HepG2 (cell line): ENCODE data around the gene IDH3A. TPM values are rescaled to one million over a fixed set of nuclear protein-coding genes. Genes with fewer than 3 reads are reported as not detected.

Experiments used
- ATAC-seq: fragments of 200-7000 bp; cut with Tn5 transposase; 3 replicates; pipeline ENCODE4 v1.9.1; 2020; ENCODE audit warnings: mild to moderate bottlenecking, moderate library complexity
- BruUV-seq: library from RNA; stranded (reverse); fragments of 400-500 nt; replicated peaks from 2 replicates; lab custom pipeline; 2021; lab: Mats Ljungman, UMichigan
- CTCF ChIA-PET: fragments of 300-600 bp; formaldehyde crosslinking; extraction: SDS; loops from one replicate; lab custom pipeline; 2021; ENCODE audit warnings: low total read pairs, inconsistent platforms, low intra/inter-chr PET ratio; lab: Yijun Ruan, JAX
- POLR2A ChIA-PET: fragments of 350-600 bp; sonication (Branson Sonifier 250); formaldehyde crosslinking; loops from one replicate; lab custom pipeline; 2020; ENCODE audit warnings: antibody characterized with exemption, inconsistent platforms; lab: Yijun Ruan, JAX
- DNase-seq: peaks from one replicate; pipeline ENCODE4 v3.0.0-alpha.2; 2015; ENCODE audit warnings: low spot score
- FAIRE-seq: peaks from 3 replicates; lab custom pipeline; 2011; peaks lifted over from hg19 to GRCh38; lab: Jason Lieb, UNC
- H2AFZ ChIP-seq: one replicate; pipeline ENCODE4 v1.6.1; 2011; ENCODE audit warnings: low read length, inconsistent platforms
- H3K27ac ChIP-seq: fragments of 300-600 bp; 3 replicates; pipeline ENCODE4 v1.8.0; 2011; ENCODE audit warnings: mixed run types, mild to moderate bottlenecking, mixed read lengths, low read length, inconsistent platforms; ENCODE audit not compliant: insufficient read depth; ENCODE audit errors: extremely low read length
- H3K27me3 ChIP-seq, 2 experiments: fragments of 200-600 bp in 1 of 2; 2 replicates in 1 of 2; 3 replicates in 1 of 2; pipeline versions ENCODE4 v1.6.0 to v1.8.0; 2011; ENCODE audit warnings: low read length in 2 of 2, mild to moderate bottlenecking in 2 of 2, moderate library complexity in 2 of 2, inconsistent platforms in 1 of 2; ENCODE audit not compliant: insufficient read depth in 2 of 2, control insufficient read depth in 1 of 2
- H3K36me3 ChIP-seq, 2 experiments: fragments of 200-600 bp in 1 of 2; replicated peaks in 1 of 2; 2 replicates in 1 of 2; 3 replicates in 1 of 2; pipeline versions ENCODE4 v1.5.1 to v1.8.0; 2011; ENCODE audit warnings: low read length in 2 of 2, inconsistent platforms in 1 of 2; ENCODE audit not compliant: insufficient read depth in 2 of 2, control insufficient read depth in 1 of 2
- H3K4me1 ChIP-seq: 2 replicates; pipeline ENCODE4 v1.5.1; 2012; ENCODE audit warnings: low read length, inconsistent platforms; ENCODE audit not compliant: insufficient read depth
- H3K4me2 ChIP-seq: 2 replicates; pipeline ENCODE4 v1.6.0; 2011; ENCODE audit warnings: low read depth, low read length, inconsistent platforms
- H3K4me3 ChIP-seq, 3 experiments: fragments of 200-600 bp in 1 of 3; sonication (generic), shearing (Covaris generic) in 1 of 3; replicated peaks in 1 of 3; 2 replicates each; pipeline ENCODE4 v1.5.1; 2011 to 2016; ENCODE audit warnings: low read length in 3 of 3, inconsistent platforms in 2 of 3, low read depth in 2 of 3, mild to moderate bottlenecking in 2 of 3, control low read depth in 1 of 3, mixed read lengths in 1 of 3; ENCODE audit not compliant: insufficient read depth in 1 of 3
- H3K79me2 ChIP-seq: one replicate; pipeline ENCODE4 v1.6.1; 2011; ENCODE audit warnings: low read length, inconsistent platforms; ENCODE audit not compliant: insufficient read depth
- H3K9ac ChIP-seq: 2 replicates; pipeline ENCODE4 v1.6.0; 2011; ENCODE audit warnings: mild to moderate bottlenecking, low read depth, low read length, inconsistent platforms; ENCODE audit not compliant: insufficient read depth
- H3K9me3 ChIP-seq: 2 replicates; pipeline ENCODE4 v1.5.1; 2012; ENCODE audit warnings: mild to moderate bottlenecking, low read length
- H4K20me1 ChIP-seq: 2 replicates; pipeline ENCODE4 v1.6.0; 2011; ENCODE audit warnings: inconsistent platforms, mild to moderate bottlenecking, low read length, moderate library complexity; ENCODE audit not compliant: insufficient read depth
- FOXO1 ChIP-seq: sonication (generic); formaldehyde crosslinking; IDR thresholded peaks from 2 replicates; pipeline ENCODE4 v1.4.0; 2020; ENCODE audit warnings: missing genetic modification reagents
- NR2F2 ChIP-seq: IDR thresholded peaks from 2 replicates; pipeline ENCODE4 v1.6.1; 2012; ENCODE audit warnings: low read depth, inconsistent platforms, borderline replicate concordance
- PRPF4 ChIP-seq: fragments of 200-400 bp; formaldehyde crosslinking; IDR thresholded peaks from 2 replicates; pipeline ENCODE4 v1.6.1; 2016; ENCODE audit warnings: low read length, low read depth; ENCODE audit not compliant: poor library complexity, severe bottlenecking
- TMF1 ChIP-seq: sonication (generic); formaldehyde crosslinking; IDR thresholded peaks from 2 replicates; pipeline ENCODE4 v1.8.1; 2022; ENCODE audit warnings: low read depth, missing genetic modification reagents
- ZBTB33 ChIP-seq: sonication (generic); formaldehyde crosslinking; IDR thresholded peaks from 2 replicates; pipeline ENCODE4 v1.4.0; 2020; ENCODE audit warnings: missing genetic modification reagents
- ZNF574 ChIP-seq: sonication (generic); formaldehyde crosslinking; IDR thresholded peaks from 2 replicates; pipeline ENCODE4 v1.4.0; 2020; ENCODE audit warnings: missing genetic modification reagents
- ZNF720 ChIP-seq: sonication (generic); formaldehyde crosslinking; IDR thresholded peaks from 2 replicates; pipeline ENCODE4 v1.4.0; 2020; ENCODE audit warnings: missing genetic modification reagents
- ZNF878 ChIP-seq: sonication (generic); formaldehyde crosslinking; IDR thresholded peaks from 2 replicates; pipeline ENCODE4 v1.8.1; 2023; ENCODE audit warnings: mild to moderate bottlenecking, missing genetic modification reagents, moderate library complexity
- WGBS: methylation state at CpG from one replicate; pipeline ENCODE4 v1.1.6; 2017; ENCODE audit warnings: low lambda C conversion rate; 5-methylcytosine and 5-hydroxymethylcytosine counted together
- in situ Hi-C: cut with HindIII; loops from 2 replicates; pipeline ENCODE4 v1.10.0; 2017; ENCODE audit warnings: low pct_unique_long_range_greater_than_20kb; ENCODE audit not compliant: extremely low pct_ligation_motif_present
- intact Hi-C: fragments of 100-400 bp; cut with micrococcal nuclease; formaldehyde crosslinking; loops from one replicate; pipeline ENCODE4 v1.10.0; 2022; ENCODE audit not compliant: unreplicated experiment
- polyA plus RNA-seq, 8 experiments: library from polyadenylated mRNA; depleted of rRNA in 3 of 8; stranded (reverse) in 7 of 8; unstranded in 1 of 8; fragments of >200 nt; fragmentation: Illumina TruSeq in 4 of 8; extraction: Trizol in 4 of 8; gene quantifications; 2 replicates each; pipeline versions ENCODE4 v1.2.1 to v1.2.3, GENCODE V29; 2011 to 2016; ENCODE audit warnings: low read depth in 4 of 8, missing spikeins in 1 of 8, mixed read lengths in 1 of 8; ENCODE audit not compliant: insufficient read depth in 1 of 8
- total RNA-seq, 5 experiments: library from RNA; depleted of rRNA; stranded (reverse); fragments of >200 nt; fragmentation: Illumina TruSeq; extraction: Trizol; gene quantifications; 2 replicates each; pipeline ENCODE4 v1.2.3, GENCODE V29; 2016; ENCODE audit warnings: low read depth in 1 of 5
- TF ChIP-seq, protein P1 (sequence below): sonication (generic); formaldehyde crosslinking; conservative IDR thresholded peaks from 2 replicates; pipeline ENCODE4 v1.4.0; 2020; ENCODE audit warnings: missing genetic modification reagents

The IDH3A gene
- total and polyA plus RNA-seq, 2 of the 13 experiments (the other 11 are each of a cell fraction or from before 2014, with no cell fraction given), result 40.7 to 50.7 TPM

- H3K27ac ChIP-seq, result no peak overlapping the region
- peaks cover 6% of the 10 kb centered on the region for H3K79me2 ChIP-seq
- BruUV-seq, result no TSS peak
- no peak for DNase-seq
- no peak overlapping the region for H3K9ac ChIP-seq
- POLR2A ChIA-PET, result no interaction called here
- no peaks in the 10 kb centered on the region for H3K9me3 ChIP-seq
- in situ Hi-C loops, result no loop called here
- 51% methylated on average over 2 of the region's 2 CpGs for WGBS
- no peaks in the 10 kb centered on the region for H3K4me1 ChIP-seq
- no peak overlapping the region for H2AFZ ChIP-seq
- TF ChIP-seq ZBTB33 (CRISPR knock-in tag) (no peak), ZNF878 (CRISPR knock-in tag) (no peak), TMF1 (CRISPR knock-in tag) (no peak)
- TF ChIP-seq, protein P1, sequence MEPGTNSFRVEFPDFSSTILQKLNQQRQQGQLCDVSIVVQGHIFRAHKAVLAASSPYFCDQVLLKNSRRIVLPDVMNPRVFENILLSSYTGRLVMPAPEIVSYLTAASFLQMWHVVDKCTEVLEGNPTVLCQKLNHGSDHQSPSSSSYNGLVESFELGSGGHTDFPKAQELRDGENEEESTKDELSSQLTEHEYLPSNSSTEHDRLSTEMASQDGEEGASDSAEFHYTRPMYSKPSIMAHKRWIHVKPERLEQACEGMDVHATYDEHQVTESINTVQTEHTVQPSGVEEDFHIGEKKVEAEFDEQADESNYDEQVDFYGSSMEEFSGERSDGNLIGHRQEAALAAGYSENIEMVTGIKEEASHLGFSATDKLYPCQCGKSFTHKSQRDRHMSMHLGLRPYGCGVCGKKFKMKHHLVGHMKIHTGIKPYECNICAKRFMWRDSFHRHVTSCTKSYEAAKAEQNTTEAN, result no peak
- TF ChIP-seq, all 625 proteins: peak for 0
- FAIRE-seq (no peak), ATAC-seq (no peak)
- Histone ChIP-seq H3K4me2 (no peak overlapping the region), H3K36me3 (peaks cover 6 to 33% of the 10 kb centered on the region in 2 experiments), H3K27me3 (no peaks in the 10 kb centered on the region), H4K20me1 (no peaks in the 10 kb centered on the region), H3K4me3 (no peak overlapping the region)
- intact Hi-C loops, result no loop called here
- CTCF ChIA-PET, result no interaction called here
These were observed 8.0 kb downstream of the IDH3A start for GRCh38 chr15:78157203-78157602.

GRCh38 chr15:78159395-78159794 lies 10.2 kb downstream of the IDH3A start:
- Histone ChIP-seq H4K20me1 (no peaks in the 10 kb centered on the region), H3K27ac (no peak overlapping the region), H3K9ac (no peak overlapping the region), H3K79me2 (no peaks in the 10 kb centered on the region), H3K4me1 (no peaks in the 10 kb centered on the region), H3K4me3 (no peak overlapping the region), H3K36me3 (peaks cover 6 to 44% of the 10 kb centered on the region in 2 experiments), H3K27me3 (no peaks in the 10 kb centered on the region), H2AFZ (no peak overlapping the region), H3K4me2 (no peak overlapping the region), H3K9me3 (no peaks in the 10 kb centered on the region)
- 100% methylated on average over 3 of the region's 3 CpGs for WGBS
- ATAC-seq, result no peak
- CTCF ChIA-PET, result no interaction called here
- FAIRE-seq, result no peak
- DNase-seq, result no peak
- in situ Hi-C loops, result no loop called here
- no TSS peak for BruUV-seq
- intact Hi-C loops, result no loop called here
- POLR2A ChIA-PET, result no interaction called here
- TF ChIP-seq FOXO1 (CRISPR knock-in tag), result no peak
- TF ChIP-seq ZNF720 (CRISPR knock-in tag), result no peak
- no peak for TF ChIP-seq NR2F2
- TF ChIP-seq PRPF4, result no peak
- no peak for TF ChIP-seq ZNF574
